Gastrocnemius medialis (tissue), 4 donors: ENCODE results near the gene FRS3.

ENCODE experiments used
- POLR2A ChIP-seq, 2 donors: fragments of 450-650 bp; IDR thresholded peaks; one replicate each; pipeline ENCODE4 v1.6.1; 2017; ENCODE audit warnings: antibody characterized with exemption in 2 of 2, mild to moderate bottlenecking in 2 of 2, moderate library complexity in 2 of 2
- TF ChIP-seq, protein P1 (sequence below), 5 experiments: fragments of 450-650 bp in 3 of 5; fragments of 200-600 bp in 2 of 5; sonication (generic) in 2 of 5; IDR thresholded peaks in 4 of 5; conservative IDR thresholded peaks in 1 of 5; 1 replicate in 4 of 5; 2 replicates in 1 of 5; pipeline ENCODE4 v1.5.1; 2016 to 2019; ENCODE audit warnings: antibody characterized with exemption in 5 of 5, mild to moderate bottlenecking in 3 of 5, moderate library complexity in 3 of 5

DNA sequence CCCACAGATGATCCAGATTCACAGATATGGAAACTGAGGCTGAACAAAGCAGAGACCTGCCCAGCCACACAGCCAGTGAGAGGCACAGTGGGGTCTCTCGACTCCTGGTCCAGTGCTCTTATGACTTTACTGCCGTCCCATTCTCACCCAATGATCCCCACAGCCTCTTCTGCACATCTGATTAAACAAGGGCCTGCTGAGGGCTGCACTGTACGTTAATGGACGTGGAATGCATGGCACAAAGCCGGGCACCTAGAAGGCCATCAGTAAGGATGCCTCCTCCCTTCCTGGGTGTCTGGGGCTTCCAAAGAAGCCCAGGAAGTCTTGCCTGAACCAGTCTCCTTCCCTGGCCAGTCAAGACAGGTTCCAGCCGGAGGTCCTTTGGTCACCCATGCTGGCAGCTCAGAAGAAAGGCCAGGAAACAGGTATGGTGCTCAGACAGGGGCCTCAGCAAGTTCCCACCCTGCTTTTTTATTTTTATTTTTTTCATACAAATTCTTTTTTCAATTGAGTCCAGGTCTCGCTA lies 48.1 kb downstream of the FRS3 start:
- TF ChIP-seq POLR2A (IDR thresholded peaks at IDR 0.05) = no peak
- TF ChIP-seq, protein P1, sequence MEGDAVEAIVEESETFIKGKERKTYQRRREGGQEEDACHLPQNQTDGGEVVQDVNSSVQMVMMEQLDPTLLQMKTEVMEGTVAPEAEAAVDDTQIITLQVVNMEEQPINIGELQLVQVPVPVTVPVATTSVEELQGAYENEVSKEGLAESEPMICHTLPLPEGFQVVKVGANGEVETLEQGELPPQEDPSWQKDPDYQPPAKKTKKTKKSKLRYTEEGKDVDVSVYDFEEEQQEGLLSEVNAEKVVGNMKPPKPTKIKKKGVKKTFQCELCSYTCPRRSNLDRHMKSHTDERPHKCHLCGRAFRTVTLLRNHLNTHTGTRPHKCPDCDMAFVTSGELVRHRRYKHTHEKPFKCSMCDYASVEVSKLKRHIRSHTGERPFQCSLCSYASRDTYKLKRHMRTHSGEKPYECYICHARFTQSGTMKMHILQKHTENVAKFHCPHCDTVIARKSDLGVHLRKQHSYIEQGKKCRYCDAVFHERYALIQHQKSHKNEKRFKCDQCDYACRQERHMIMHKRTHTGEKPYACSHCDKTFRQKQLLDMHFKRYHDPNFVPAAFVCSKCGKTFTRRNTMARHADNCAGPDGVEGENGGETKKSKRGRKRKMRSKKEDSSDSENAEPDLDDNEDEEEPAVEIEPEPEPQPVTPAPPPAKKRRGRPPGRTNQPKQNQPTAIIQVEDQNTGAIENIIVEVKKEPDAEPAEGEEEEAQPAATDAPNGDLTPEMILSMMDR (IDR thresholded peaks at IDR 0.05 in 4 of 5, conservative IDR thresholded peaks at IDR 0.05 in 1 of 5) = no peak
